EL (cell line): ENCODE data around the gene LRRC15.

Experiments
- DNase-seq: peaks from one replicate; pipeline ENCODE4 v3.0.0-alpha.2; 2016

LRRC15 gene

GRCh38 chr3:194357681-194358080 is 11.9 kb downstream of the LRRC15 start:
- no peak for DNase-seq

- DNase-seq, result no peak
Measured at GRCh38 chr3:194355379-194355778, 14.2 kb downstream of the LRRC15 start.

DNA sequence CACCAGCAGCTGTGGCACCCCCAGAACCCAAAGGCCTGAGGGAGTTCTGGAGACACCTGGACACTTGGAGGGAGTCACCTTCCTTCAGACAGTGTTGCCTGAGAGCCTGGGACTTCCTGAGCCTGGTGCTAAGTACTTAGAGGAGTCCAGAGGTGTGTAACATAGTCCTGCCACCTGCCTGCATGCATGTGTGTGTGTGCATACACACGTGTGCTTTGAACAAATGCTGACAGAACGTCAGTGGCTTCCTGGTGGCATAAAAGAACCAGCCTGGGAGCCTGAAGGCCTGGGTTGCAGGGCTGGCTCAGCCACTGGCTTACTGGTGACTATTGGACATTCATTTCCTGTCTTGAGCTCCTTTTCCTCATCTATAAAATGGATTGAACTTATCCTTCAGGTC is 15.2 kb downstream of the LRRC15 start:
- no peak for DNase-seq

GRCh38 chr3:194352667-194353246 is 16.8 kb downstream of the LRRC15 start:
- DNase-seq, result no peak

GRCh38 chr3:194351952-194352536 is 17.5 kb downstream of the LRRC15 start:
- DNase-seq, result no peak

DNA sequence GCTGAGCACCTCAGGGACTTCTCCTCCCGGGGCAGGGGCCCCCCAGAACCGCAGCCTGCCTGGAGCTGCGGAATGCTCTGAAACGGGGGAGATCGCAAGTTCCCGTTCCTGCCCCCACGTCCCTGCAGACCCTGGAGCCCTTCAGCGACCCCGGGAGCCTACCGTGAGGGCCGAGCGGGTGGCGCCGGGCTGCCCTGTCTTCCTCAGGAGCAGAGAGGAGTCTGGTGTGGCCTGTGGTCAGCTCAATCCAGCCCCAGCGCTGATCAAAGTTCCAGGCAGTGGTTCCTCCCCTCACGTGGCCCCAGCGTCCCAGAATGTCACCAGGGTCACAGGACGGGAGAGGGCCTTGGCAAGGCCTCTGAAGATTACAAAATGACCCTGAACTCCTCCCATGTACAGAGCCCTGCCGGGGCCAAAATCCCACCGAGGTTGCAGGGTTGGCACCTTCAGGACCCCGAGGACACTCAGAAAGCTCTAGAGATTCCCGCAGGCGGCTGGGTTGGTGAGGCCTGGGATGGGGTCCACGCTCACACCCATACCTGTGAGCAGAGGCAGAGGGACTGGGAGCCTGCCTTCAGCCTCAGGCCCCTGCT is 18.4 kb downstream of the LRRC15 start, which contains the start of gene CPN2:
TSS of gene CPN2 (minus strand) at position 249 of the 593 bp plus-strand sequence. CDS start 8,626 bp downstream, outside the sequence.
- no peak for DNase-seq

DNA sequence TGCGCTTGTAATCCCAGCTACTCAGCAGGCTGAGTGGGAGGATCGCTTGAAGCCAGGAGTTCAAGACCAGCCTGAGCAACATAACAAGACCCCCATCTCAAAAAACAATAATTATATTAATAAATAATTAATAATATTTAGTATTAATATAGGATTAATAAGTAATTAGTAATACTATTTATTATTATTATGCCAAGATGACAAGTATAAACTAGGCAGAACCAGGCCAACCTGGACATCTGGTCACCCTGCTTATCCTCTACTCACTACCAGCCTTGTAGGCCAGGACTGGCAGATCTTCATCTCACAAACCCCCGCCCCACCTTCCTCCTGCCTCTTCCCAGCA is 18.8 kb downstream of the LRRC15 start:
- no peak for DNase-seq

DNA sequence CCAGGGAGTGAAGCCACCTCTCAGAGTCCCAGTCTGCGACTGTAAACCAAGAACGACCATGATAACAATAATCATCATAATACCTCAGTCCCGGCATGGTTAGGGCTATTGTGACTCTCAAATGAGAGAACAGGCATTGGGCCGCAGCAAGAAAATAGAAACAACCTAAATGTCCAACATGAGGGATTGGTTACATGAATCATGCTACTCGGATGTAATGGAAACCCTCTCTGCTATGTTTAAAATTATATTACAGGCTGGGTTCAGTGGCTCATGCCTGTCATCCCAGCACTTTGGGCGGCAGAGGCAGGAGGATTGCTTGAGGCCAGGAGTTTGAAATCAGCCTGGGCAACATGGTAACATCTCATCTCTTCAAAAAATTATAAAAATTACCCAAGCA is 21.2 kb downstream of the LRRC15 start:
- no peak for DNase-seq

DNA sequence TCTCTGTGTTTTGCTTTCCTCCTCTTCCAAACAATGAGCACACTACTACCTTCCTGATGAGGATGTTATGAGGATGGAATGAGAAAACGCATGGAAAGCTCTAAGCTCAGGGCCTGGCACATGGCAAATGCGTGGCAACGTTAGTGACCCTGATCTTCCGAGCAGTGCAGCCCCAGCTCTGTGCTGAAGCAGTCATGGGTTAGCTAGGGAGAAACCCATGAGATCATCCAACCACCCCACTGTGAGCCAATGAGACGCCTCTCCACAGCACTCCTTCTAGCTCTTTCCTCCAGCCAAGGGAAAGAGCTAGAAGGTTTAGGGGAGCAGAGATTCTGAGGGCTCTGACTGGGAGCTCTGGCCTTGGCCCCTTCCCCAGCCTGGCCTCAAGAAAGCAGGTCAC is 22.9 kb downstream of the LRRC15 start:
- DNase-seq, result no peak

DNA sequence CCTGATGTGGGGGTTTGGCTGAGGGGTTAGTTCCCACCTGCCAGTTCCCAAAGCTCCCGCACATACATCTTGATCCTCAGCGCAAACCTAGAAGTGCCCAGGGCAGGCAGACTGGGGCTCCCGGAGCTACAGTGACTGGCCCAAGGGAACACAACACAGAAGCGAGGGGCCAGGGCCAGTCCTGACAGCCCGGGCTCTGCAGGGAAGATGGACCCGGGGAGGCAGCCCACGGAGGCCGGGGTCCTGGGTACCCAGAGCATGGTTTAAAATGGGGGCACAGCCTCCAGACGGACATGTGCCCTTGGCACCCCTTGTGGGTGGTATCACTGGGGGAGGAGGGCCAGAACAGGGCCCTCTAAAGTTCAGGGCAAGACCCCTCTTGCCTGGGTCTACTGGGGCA is 23.5 kb downstream of the LRRC15 start:
- DNase-seq, result no peak

GRCh38 chr3:194344012-194344411 is 25.5 kb downstream of the LRRC15 start:
- DNase-seq, result peak; percentile 66

DNA sequence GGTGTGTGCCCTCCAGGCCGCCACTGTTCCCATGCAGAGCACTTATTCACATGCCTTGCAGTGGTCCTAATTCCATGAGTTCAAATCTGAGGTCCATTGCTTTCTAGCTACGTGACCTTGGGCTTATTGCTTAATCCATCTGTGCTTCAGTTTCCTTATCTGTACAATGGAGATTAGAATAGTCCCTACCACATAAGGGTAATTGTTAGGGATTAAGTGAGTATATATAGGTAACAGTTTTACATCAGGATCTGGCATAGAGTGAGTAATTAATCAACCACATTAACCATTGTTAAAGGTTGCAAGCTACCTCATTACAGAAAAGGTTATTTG is 26.0 kb downstream of the LRRC15 start:
- no peak for DNase-seq

DNA sequence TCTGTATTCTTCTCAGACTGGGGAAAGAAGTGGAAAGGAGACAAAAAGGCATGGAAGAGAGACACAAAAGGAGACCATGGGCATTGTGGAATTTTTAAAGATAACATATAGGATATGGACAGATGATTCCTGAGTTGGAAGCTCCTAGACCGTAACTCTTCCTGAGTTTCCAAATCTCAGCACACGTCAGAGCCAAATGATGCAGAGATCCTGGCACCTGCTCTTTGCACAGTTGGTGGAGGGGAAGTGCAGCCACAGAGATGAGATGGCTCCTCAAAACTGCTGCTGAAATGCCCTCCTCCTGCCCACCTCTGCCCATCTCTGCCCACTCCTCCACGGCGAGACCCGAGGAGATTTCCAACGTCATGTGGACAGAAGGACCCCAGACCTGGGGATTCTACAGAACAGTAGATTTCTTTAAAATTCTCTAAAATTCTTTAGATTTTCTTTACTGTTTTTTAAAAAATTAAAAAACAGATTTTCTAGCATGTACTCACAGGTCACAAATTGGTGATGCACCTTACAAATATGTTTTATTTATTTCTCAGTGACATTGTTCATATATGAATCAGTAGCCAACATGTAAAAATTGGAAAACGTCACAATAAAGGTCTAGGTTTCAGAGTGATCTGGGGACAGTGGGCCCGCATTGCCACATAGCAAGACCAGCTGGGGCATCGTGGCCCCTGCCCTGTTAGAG is 26.5 kb downstream of the LRRC15 start:
- no peak for DNase-seq

DNA sequence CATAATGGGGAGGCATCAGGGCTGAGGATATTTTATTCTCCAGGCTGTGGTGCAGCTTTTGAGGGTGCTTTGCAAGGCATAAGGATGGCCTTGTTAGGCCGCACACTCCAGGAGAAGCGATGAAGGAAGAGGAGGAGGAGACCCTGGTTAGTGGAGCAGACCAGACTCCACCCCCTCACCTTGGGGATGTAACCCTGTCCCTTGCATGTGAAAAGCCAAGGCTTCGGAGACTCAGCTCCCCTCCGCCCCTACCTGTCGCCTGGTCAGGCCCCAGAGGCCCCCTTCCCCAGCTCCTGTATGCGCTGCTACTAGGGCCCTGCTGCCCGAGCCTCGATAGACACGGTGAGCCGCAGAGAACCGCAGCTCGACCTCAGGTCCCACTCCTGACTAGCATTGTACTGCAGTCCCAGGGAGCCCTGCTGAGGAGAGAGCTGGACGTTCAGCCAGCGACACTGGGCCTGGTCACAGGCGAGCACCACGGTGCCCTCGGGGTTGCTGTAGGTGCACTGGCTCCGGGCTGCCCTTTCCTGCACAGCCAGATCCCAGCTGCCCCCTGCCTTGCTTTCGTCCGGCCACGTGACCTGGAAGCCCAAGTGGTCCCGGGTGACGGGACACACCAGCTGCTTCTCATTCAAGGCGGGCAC is 28.7 kb downstream of the LRRC15 start:
- no peak for DNase-seq

- no peak for DNase-seq
Measured at GRCh38 chr3:194339840-194340239, 29.7 kb downstream of the LRRC15 start.

DNA sequence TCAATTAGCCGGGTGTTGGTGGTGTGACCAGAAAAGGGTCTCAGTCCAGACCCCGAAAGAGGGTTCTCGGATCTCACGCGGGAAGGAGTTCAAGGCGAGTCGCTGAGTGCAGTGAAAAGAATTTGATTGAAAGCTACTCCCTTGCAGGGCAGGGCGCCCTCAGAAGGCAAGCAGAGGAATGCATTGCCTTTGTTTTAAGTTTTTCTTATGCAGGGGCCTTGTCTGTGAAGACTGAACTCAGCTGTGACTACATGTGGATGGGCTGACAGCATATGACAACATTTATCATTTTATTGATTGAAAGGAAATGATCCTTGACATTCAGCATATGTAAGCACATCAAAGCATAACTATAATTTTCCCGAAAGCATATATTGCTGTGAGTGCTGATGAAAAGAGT is 30.2 kb downstream of the LRRC15 start:
- DNase-seq, result no peak

GRCh38 chr3:194337965-194338753 is 31.4 kb downstream of the LRRC15 start:
- DNase-seq, result no peak

DNA sequence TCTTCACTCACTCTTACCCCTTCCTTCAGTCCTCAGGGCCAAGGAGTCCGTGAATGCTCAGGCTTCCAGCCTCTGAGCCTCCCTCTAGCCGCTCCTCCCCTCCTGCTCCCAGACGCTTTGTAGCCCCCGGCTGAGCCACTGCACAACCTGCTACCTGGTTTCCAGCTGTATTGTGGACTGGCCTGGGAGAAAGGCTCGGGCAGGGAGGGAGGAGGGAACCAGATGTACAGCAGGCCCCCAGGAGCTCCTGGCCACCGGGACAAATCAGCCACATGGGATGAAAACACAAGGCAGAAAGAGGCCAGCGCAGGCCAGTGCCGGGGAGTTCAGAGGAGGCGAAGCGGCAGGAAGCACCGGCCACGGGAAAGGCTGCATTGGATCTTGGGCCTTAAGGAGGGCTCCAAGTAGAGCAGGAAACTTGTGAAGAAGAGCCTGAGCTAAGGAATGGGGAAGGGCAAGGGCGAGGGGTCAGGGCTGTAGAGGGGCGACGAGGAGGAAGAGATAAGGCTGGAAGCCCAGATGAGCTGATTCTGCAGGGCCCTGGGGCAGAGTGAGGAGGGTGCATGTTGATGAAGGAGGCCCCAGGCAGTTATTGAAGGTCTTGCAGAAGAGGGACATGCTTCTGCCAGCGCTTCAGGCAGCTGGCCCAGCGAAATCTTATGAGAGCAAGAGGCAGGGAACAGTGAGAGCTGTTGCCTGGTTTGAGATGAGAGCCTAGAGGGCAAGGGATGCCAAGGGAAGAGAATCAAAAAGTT is 32.8 kb downstream of the LRRC15 start:
- no peak for DNase-seq

DNA sequence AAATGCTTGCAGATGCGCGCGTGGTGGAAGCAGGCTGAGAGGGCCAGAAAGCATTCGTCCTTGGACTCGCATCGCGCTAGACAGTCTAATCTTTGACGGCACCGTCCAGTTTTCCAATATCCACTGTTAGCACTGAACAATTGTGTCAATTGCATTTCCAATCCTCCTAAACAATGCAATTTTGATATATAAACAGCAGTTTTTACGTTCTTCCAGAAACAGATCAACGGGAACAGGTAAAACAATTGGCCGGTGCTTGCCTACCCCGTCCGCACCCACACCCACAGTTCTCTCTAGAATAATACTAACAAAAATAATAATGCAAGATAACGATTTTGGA is 35.6 kb downstream of the LRRC15 start:
- DNase-seq, result no peak

DNA sequence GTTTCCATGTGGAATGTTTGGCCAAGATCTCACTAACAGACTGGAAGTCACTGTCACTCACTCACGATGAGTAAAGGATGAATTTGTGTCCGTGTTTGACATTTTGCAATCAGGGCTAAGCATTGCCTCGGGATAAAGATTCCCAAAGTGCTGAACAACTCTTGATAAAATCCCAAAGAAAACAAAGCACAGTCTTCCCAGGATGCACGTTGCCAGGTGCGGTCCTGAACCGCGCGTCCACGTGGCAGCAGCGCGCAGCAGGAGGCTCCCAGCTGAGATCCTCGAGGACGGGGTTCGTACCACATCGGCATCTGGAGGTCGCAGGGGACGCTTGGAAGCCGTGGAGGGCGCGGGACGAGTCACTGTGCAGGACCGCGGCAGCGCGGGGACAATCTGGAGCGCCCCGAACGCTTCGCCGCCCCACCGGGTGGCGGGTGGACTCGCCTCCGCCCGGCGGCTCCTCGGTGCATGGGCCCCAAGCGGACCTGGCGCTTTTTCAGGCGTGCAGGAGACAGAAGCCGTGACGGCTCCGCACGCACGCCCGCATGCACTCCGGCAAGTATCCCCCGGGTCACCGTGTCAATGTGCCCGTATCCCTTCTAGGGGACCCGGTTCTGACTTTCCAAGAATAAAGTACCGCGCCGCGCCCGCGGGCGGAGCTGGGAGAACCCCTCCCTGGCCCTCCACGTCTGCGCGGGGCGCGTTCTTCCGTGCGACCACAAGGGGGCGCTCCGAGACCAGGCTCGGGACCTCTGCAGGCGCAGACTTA is 36.1 kb downstream of the LRRC15 start:
- peak; percentile 87 for DNase-seq

GRCh38 chr3:194332858-194333211 is 36.7 kb downstream of the LRRC15 start:
- no peak for DNase-seq

- DNase-seq, result peak; percentile 47
Measured at GRCh38 chr3:194330579-194330978, 39.0 kb downstream of the LRRC15 start.
